DND-41 (cell line): ENCODE data around the gene PID1.

Source experiments
- ATAC-seq: fragments of 200-7000 bp; cut with Tn5 transposase; 3 replicates; pipeline ENCODE4 v1.9.1; 2021; ENCODE audit warnings: low read depth; ENCODE audit not compliant: insufficient read depth
- DNase-seq: peaks from one replicate; pipeline ENCODE4 v3.0.0-alpha.2; 2020
- H2AFZ ChIP-seq: 2 replicates; pipeline ENCODE4 v1.6.0; 2012; ENCODE audit warnings: low read depth, low read length
- H3K27ac ChIP-seq: 2 replicates; pipeline ENCODE4 v1.5.1; 2012; ENCODE audit warnings: low read length, inconsistent platforms
- H3K27me3 ChIP-seq: fragments of 200-600 bp; sonication (generic); 2 replicates; pipeline ENCODE4 v1.6.0; 2012; ENCODE audit warnings: low read length, mild to moderate bottlenecking, inconsistent platforms; ENCODE audit not compliant: insufficient read depth, poor library complexity
- H3K36me3 ChIP-seq: 2 replicates; pipeline ENCODE4 v1.5.1; 2012; ENCODE audit warnings: low read length, inconsistent platforms; ENCODE audit not compliant: insufficient read depth
- H3K4me1 ChIP-seq: 2 replicates; pipeline ENCODE4 v1.5.1; 2012; ENCODE audit warnings: mild to moderate bottlenecking, low read length; ENCODE audit not compliant: insufficient read depth
- H3K4me2 ChIP-seq: 2 replicates; pipeline ENCODE4 v1.6.0; 2012; ENCODE audit warnings: mild to moderate bottlenecking, moderate library complexity, low read length, inconsistent platforms; ENCODE audit not compliant: insufficient read depth
- H3K4me3 ChIP-seq, 2 experiments: fragments of 200-600 bp in 1 of 2; shearing (Covaris generic) in 1 of 2; 2 replicates each; pipeline ENCODE4 v1.5.1; 2012 to 2016; ENCODE audit warnings: inconsistent platforms in 2 of 2, low read length in 2 of 2, mild to moderate bottlenecking in 2 of 2, low read depth in 1 of 2, moderate library complexity in 1 of 2
- H3K79me2 ChIP-seq: 2 replicates; pipeline ENCODE4 v1.6.0; 2012; ENCODE audit warnings: low read length, inconsistent platforms; ENCODE audit not compliant: insufficient read depth
- H3K9ac ChIP-seq: 2 replicates; pipeline ENCODE4 v1.6.0; 2012; ENCODE audit warnings: low read depth, mild to moderate bottlenecking, inconsistent platforms, low read length, moderate library complexity
- H3K9me3 ChIP-seq: 2 replicates; pipeline ENCODE4 v1.5.1; 2012; ENCODE audit warnings: low read length, moderate library complexity, mild to moderate bottlenecking, inconsistent platforms; ENCODE audit not compliant: insufficient read depth, severe bottlenecking
- H4K20me1 ChIP-seq: 2 replicates; pipeline ENCODE4 v1.6.0; 2012; ENCODE audit warnings: low read length; ENCODE audit not compliant: insufficient read depth
- EZH2 ChIP-seq: IDR thresholded peaks from 3 replicates; pipeline ENCODE4 v1.6.1; 2012; ENCODE audit warnings: borderline replicate concordance, low read depth, mild to moderate bottlenecking, moderate library complexity, low read length, inconsistent platforms; ENCODE audit not compliant: severe bottlenecking
- TF ChIP-seq, protein P1 (sequence below): IDR thresholded peaks from 2 replicates; pipeline ENCODE4 v1.5.1; 2012; ENCODE audit warnings: borderline replicate concordance, low read length, moderate library complexity, mild to moderate bottlenecking; ENCODE audit not compliant: poor library complexity, severe bottlenecking; ENCODE audit errors: extremely low read depth

Gene PID1

DNA sequence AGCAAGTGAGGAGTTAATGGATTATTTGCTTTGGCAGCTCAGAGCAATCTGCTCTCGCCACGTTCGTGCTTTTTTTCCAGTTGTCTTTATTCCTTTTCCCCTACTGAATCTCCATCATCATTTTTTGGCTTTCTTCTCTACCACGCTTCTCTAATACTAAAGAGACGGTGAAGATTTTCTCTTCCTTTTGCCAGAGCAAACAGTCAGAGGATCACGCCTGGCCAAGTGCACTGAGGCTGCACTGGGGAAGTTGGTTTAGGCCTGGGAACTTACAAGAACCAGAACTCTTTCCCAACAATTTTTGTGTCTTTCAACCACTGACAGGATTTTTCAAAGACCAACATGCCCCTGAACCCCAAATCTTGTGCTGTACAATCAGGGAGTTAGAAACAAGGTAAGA, 172.3 kb downstream of the PID1 start:
- H3K36me3 ChIP-seq = no peaks in the 10 kb centered on the region
- H4K20me1 ChIP-seq = no peaks in the 10 kb centered on the region
- H3K27me3 ChIP-seq = no peaks in the 10 kb centered on the region
- no peak overlapping the region for H3K9ac ChIP-seq
- H2AFZ ChIP-seq = no peak overlapping the region
- no peak overlapping the region for H3K4me2 ChIP-seq
- H3K4me3 ChIP-seq = no peak overlapping the region
- no peaks in the 10 kb centered on the region for H3K4me1 ChIP-seq
- TF ChIP-seq, protein P1, sequence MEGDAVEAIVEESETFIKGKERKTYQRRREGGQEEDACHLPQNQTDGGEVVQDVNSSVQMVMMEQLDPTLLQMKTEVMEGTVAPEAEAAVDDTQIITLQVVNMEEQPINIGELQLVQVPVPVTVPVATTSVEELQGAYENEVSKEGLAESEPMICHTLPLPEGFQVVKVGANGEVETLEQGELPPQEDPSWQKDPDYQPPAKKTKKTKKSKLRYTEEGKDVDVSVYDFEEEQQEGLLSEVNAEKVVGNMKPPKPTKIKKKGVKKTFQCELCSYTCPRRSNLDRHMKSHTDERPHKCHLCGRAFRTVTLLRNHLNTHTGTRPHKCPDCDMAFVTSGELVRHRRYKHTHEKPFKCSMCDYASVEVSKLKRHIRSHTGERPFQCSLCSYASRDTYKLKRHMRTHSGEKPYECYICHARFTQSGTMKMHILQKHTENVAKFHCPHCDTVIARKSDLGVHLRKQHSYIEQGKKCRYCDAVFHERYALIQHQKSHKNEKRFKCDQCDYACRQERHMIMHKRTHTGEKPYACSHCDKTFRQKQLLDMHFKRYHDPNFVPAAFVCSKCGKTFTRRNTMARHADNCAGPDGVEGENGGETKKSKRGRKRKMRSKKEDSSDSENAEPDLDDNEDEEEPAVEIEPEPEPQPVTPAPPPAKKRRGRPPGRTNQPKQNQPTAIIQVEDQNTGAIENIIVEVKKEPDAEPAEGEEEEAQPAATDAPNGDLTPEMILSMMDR = no peak
- TF ChIP-seq EZH2 = no peak
- no peak for DNase-seq
- H3K79me2 ChIP-seq = no peaks in the 10 kb centered on the region
- ATAC-seq = no peak
- no peak overlapping the region for H3K27ac ChIP-seq
- H3K9me3 ChIP-seq = no peaks in the 10 kb centered on the region

DNA sequence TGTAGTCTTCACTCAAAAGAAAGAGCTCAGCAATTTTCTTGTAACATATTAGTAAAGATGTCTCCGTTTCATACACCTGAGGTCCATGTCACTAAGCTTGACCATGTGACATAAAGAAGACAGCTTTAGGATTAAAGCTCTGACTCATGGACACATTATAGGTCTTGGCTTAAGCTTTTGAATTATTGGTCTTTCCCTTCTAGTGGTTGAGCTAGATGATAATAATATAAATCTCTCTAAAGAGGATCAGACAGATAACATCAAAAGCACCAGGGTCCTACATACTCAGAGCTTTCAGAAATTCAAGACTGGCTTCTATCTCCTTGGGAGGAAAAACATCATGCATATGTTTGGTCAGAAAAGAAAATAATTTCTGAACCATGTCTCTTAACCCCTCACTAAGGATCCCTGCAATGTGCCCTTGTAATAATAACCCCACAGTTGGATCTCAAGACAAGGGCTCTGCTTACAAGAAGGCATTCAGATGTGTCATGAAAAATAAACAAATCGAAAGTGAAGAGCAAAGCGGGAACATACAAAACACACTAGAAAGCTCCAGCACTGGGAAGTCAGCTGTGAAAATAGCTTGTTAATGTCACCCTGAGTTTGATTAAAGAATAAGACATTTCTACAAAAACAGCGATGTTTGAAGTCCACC, 174.5 kb downstream of the PID1 start:
- Histone ChIP-seq H3K9me3 (no peaks in the 10 kb centered on the region), H3K9ac (no peak overlapping the region), H3K4me2 (no peak overlapping the region), H3K27ac (no peak overlapping the region), H2AFZ (no peak overlapping the region), H3K27me3 (no peaks in the 10 kb centered on the region), H3K4me3 (no peak overlapping the region), H4K20me1 (no peaks in the 10 kb centered on the region), H3K36me3 (no peaks in the 10 kb centered on the region), H3K79me2 (no peaks in the 10 kb centered on the region), H3K4me1 (no peaks in the 10 kb centered on the region)
- DNase-seq = no peak
- ATAC-seq = no peak
- TF ChIP-seq, protein P1 = no peak
- TF ChIP-seq EZH2 = no peak

DNA sequence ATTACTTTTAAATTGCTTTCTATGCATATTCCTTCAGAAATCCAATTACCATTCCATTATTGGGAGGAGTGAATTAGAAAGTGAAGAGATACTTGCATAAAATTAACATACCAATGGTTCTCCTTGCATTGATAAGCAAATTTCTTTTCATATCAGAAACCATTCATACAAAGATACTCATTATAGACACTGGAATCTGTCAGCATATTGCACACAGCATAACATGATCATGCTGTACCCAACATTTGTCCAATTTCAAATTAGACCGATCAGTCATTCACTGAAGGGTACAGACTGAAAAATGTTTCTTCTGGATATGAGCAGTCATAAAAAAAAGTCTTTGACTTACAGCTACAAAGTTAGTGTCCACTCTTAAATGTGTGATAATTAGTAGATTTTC, 175.6 kb downstream of the PID1 start:
- H3K9me3 ChIP-seq = no peaks in the 10 kb centered on the region
- no peaks in the 10 kb centered on the region for H4K20me1 ChIP-seq
- H3K27ac ChIP-seq = no peak overlapping the region
- H3K36me3 ChIP-seq = no peaks in the 10 kb centered on the region
- no peak overlapping the region for H3K4me2 ChIP-seq
- H3K4me3 ChIP-seq = no peak overlapping the region
- H3K27me3 ChIP-seq = no peaks in the 10 kb centered on the region
- TF ChIP-seq EZH2 = no peak
- TF ChIP-seq, protein P1 = no peak
- H2AFZ ChIP-seq = no peak overlapping the region
- no peaks in the 10 kb centered on the region for H3K4me1 ChIP-seq
- ATAC-seq (no peak), DNase-seq (no peak)
- H3K79me2 ChIP-seq = no peaks in the 10 kb centered on the region
- no peak overlapping the region for H3K9ac ChIP-seq

DNA sequence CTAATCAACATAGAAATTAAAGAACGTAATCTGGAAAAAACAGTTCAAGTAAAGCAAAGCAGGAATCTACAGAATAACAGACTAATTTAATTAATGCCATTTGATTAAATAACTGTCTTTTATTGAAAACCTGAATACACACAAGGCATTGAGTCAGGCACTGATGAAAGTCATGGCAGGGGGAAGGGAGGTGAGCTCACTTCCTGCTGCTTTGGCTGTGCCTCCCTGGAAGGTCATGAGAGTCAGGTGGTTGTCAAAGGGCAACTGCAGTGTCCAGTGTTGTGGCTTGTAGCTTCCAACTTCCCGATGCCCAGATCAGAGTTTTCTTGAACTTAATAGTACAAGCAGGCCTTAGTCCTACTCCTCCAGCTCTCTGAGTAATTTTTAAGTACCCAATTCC, 180.9 kb downstream of the PID1 start:
- H3K27me3 ChIP-seq = no peaks in the 10 kb centered on the region
- no peak overlapping the region for H2AFZ ChIP-seq
- H3K79me2 ChIP-seq = no peaks in the 10 kb centered on the region
- TF ChIP-seq, protein P1 = no peak
- no peak for TF ChIP-seq EZH2
- H4K20me1 ChIP-seq = no peaks in the 10 kb centered on the region
- H3K36me3 ChIP-seq = no peaks in the 10 kb centered on the region
- no peak overlapping the region for H3K27ac ChIP-seq
- H3K9me3 ChIP-seq = no peaks in the 10 kb centered on the region
- DNase-seq (no peak), ATAC-seq (no peak)
- H3K9ac ChIP-seq = no peak overlapping the region
- H3K4me1 ChIP-seq = no peaks in the 10 kb centered on the region
- no peak overlapping the region for H3K4me3 ChIP-seq
- H3K4me2 ChIP-seq = no peak overlapping the region
